PC-3 (cell line): Measurements from ENCODE around the gene UNC13C. TPM values are rescaled to one million over a fixed set of nuclear protein-coding genes. Genes with fewer than 3 reads are reported as not detected.

Experiments used
- ATAC-seq: fragments of 200-7000 bp; cut with Tn5 transposase; 2 replicates; pipeline ENCODE4 v1.9.1; 2020; ENCODE audit warnings: mild to moderate bottlenecking, moderate library complexity
- BruUV-seq: library from RNA; stranded (reverse); fragments of 400-500 nt; replicated peaks from 2 replicates; lab custom pipeline; 2021; lab: Mats Ljungman, UMichigan
- CTCF ChIA-PET: fragments of 300-600 bp; sonication (Branson Sonifier 250); formaldehyde crosslinking; loops from one replicate; lab custom pipeline; 2022; ENCODE audit warnings: antibody characterized with exemption; lab: Charles Lee
- POLR2A ChIA-PET: fragments of 300-600 bp; sonication (Branson Sonifier 250); formaldehyde crosslinking; loops from one replicate; lab custom pipeline; 2022; ENCODE audit warnings: antibody characterized with exemption; ENCODE audit not compliant: unreplicated experiment; lab: Charles Lee
- DNase-seq: peaks from one replicate; pipeline ENCODE4 v3.0.0-alpha.2; 2015
- H2AFZ ChIP-seq: fragments of 300-600 bp; sonication (generic); 2 replicates; pipeline ENCODE4 v1.6.0; 2016; ENCODE audit warnings: antibody characterized with exemption, low read length
- H3F3A ChIP-seq: fragments of 300-600 bp; sonication (generic); one replicate; pipeline ENCODE4 v1.6.0; 2017; ENCODE audit warnings: antibody characterized with exemption, low read length, control low read depth, mild to moderate bottlenecking; ENCODE audit not compliant: unreplicated experiment
- H3K27ac ChIP-seq: fragments of 300-600 bp; sonication (generic); 2 replicates; pipeline ENCODE4 v1.5.1; 2016; ENCODE audit warnings: mild to moderate bottlenecking, low read length
- H3K27me3 ChIP-seq: fragments of 300-600 bp; sonication (generic); 2 replicates; pipeline ENCODE4 v1.6.1; 2016; ENCODE audit warnings: low read length, mixed read lengths
- H3K36me3 ChIP-seq: fragments of 300-600 bp; sonication (generic); 2 replicates; pipeline ENCODE4 v1.6.1; 2016; ENCODE audit warnings: low read depth, mixed run types, low read length, mixed read lengths
- H3K4me1 ChIP-seq: fragments of 300-600 bp; sonication (generic); 2 replicates; pipeline ENCODE4 v1.5.1; 2016; ENCODE audit warnings: low read length; ENCODE audit not compliant: insufficient read depth
- H3K4me2 ChIP-seq: fragments of 300-600 bp; sonication (generic); 2 replicates; pipeline ENCODE4 v1.6.0; 2016; ENCODE audit warnings: low read length
- H3K4me3 ChIP-seq: fragments of 300-600 bp; sonication (generic); 2 replicates; pipeline ENCODE4 v1.5.1; 2016; ENCODE audit warnings: mild to moderate bottlenecking, low read length, mixed read lengths
- H3K79me2 ChIP-seq: fragments of 300-600 bp; sonication (generic); 2 replicates; pipeline ENCODE4 v1.6.1; 2017; ENCODE audit warnings: low read length, mixed read lengths
- H3K9ac ChIP-seq: fragments of 300-600 bp; sonication (generic); 2 replicates; pipeline ENCODE4 v1.6.0; 2016; ENCODE audit warnings: mild to moderate bottlenecking, low read length
- H3K9me2 ChIP-seq: fragments of 300-600 bp; sonication (generic); replicated peaks from 2 replicates; pipeline ENCODE4 v1.6.1; 2016; ENCODE audit warnings: mixed run types, low read length, mixed read lengths
- H3K9me3 ChIP-seq: fragments of 300-600 bp; sonication (generic); 2 replicates; pipeline ENCODE4 v1.6.1; 2016; ENCODE audit warnings: low read length, mixed read lengths
- H4K20me1 ChIP-seq: fragments of 300-600 bp; sonication (generic); 2 replicates; pipeline ENCODE4 v1.6.1; 2016; ENCODE audit warnings: low read length, mixed read lengths
- CTCF ChIP-seq: fragments of 300-600 bp; sonication (generic); conservative IDR thresholded peaks from 2 replicates; pipeline ENCODE4 v1.5.1; 2017; ENCODE audit warnings: antibody characterized with exemption, low read depth, mild to moderate bottlenecking, low read length
- EZH2 ChIP-seq: fragments of 300-600 bp; sonication (generic); IDR thresholded peaks from one replicate; pipeline ENCODE4 v1.6.1; 2017; ENCODE audit warnings: antibody characterized with exemption, mild to moderate bottlenecking, low read length; ENCODE audit not compliant: unreplicated experiment
- EZH2phosphoT487 ChIP-seq: fragments of 300-600 bp; sonication (generic); IDR thresholded peaks from 2 replicates; pipeline ENCODE4 v1.6.1; 2018; ENCODE audit warnings: mild to moderate bottlenecking, antibody characterized with exemption, low read length, borderline replicate concordance
- intact Hi-C: fragments of 100-400 bp; cut with micrococcal nuclease; formaldehyde crosslinking; loops from 2 replicates; pipeline ENCODE4 v1.9.0; 2023
- total RNA-seq: library from RNA; depleted of rRNA; stranded (reverse); fragments of >200 nt; gene quantifications from 2 replicates; pipeline ENCODE4 v1.2.3, GENCODE V29; 2014

UNC13C gene
- total RNA-seq, 1 experiment from 2014 or later: not detected

GRCh38 chr15:53962646-53963561, 15.3 kb upstream of the UNC13C start:
- no peak overlapping the region for H3K4me2 ChIP-seq
- no peaks in the 10 kb centered on the region for H3K9me3 ChIP-seq
- TF ChIP-seq EZH2phosphoT487: no peak
- TF ChIP-seq CTCF: peak; percentile 56
- H3K27ac ChIP-seq: no peak overlapping the region
- H4K20me1 ChIP-seq: no peaks in the 10 kb centered on the region
- H3K36me3 ChIP-seq: no peaks in the 10 kb centered on the region
- H3F3A ChIP-seq: no peaks in the 10 kb centered on the region
- no peaks in the 10 kb centered on the region for H3K79me2 ChIP-seq
- no peak overlapping the region for H3K4me3 ChIP-seq
- no peaks in the 10 kb centered on the region for H3K9me2 ChIP-seq
- H3K4me1 ChIP-seq: no peaks in the 10 kb centered on the region
- intact Hi-C loops: no loop called here
- BruUV-seq: no TSS peak
- POLR2A ChIA-PET: no interaction called here
- CTCF ChIA-PET: interaction anchor here (0.5 kb wide), 1 partner anchor 1146 kb away, joined by 4 read pairs; no protein-coding TSS in a partner anchor
- H2AFZ ChIP-seq: no peak overlapping the region
- no peak overlapping the region for H3K9ac ChIP-seq
- no peaks in the 10 kb centered on the region for H3K27me3 ChIP-seq
- DNase-seq (peak; percentile 32), ATAC-seq (no peak)

GRCh38 chr15:53963801-53964200, 14.4 kb upstream of the UNC13C start:
- Histone ChIP-seq H4K20me1 (no peaks in the 10 kb centered on the region), H2AFZ (no peak overlapping the region), H3K9me3 (no peaks in the 10 kb centered on the region), H3K4me2 (no peak overlapping the region), H3K36me3 (no peaks in the 10 kb centered on the region), H3K79me2 (no peaks in the 10 kb centered on the region), H3K4me3 (no peak overlapping the region), H3K4me1 (no peaks in the 10 kb centered on the region), H3K9me2 (no peaks in the 10 kb centered on the region), H3K27ac (no peak overlapping the region), H3K9ac (no peak overlapping the region), H3K27me3 (no peaks in the 10 kb centered on the region), H3F3A (no peaks in the 10 kb centered on the region)
- POLR2A ChIA-PET: no interaction called here
- DNase-seq (no peak), ATAC-seq (no peak)
- intact Hi-C loops: no loop called here
- no peak for TF ChIP-seq EZH2phosphoT487
- no peak for TF ChIP-seq EZH2
- no peak for TF ChIP-seq CTCF
- BruUV-seq: no TSS peak
- CTCF ChIA-PET: no interaction called here

GRCh38 chr15:53974121-53974520, 4.1 kb upstream of the UNC13C start:
- DNase-seq (no peak), ATAC-seq (no peak)
- no TSS peak for BruUV-seq
- H4K20me1 ChIP-seq: no peaks in the 10 kb centered on the region
- CTCF ChIA-PET: no interaction called here
- H3K27me3 ChIP-seq: peaks cover under 1% of the 10 kb centered on the region; the same call in 1 of the 2 replicates
- POLR2A ChIA-PET: no interaction called here
- H3K4me3 ChIP-seq: no peak overlapping the region
- no peaks in the 10 kb centered on the region for H3K9me3 ChIP-seq
- intact Hi-C loops: no loop called here
- TF ChIP-seq EZH2phosphoT487 (no peak), CTCF (no peak), EZH2 (no peak)
- H3K9ac ChIP-seq: no peak overlapping the region
- H3F3A ChIP-seq: no peaks in the 10 kb centered on the region
- no peaks in the 10 kb centered on the region for H3K79me2 ChIP-seq
- no peak overlapping the region for H3K4me2 ChIP-seq
- no peak overlapping the region for H2AFZ ChIP-seq
- H3K27ac ChIP-seq: no peak overlapping the region
- H3K4me1 ChIP-seq: no peaks in the 10 kb centered on the region
- H3K36me3 ChIP-seq: no peaks in the 10 kb centered on the region
- H3K9me2 ChIP-seq: no peaks in the 10 kb centered on the region
